GM19238 (cell line): Measurements from ENCODE around the gene DDX25.

Source experiments
- DNase-seq: peaks from one replicate; pipeline ENCODE4 v3.0.0; 2011; ENCODE audit warnings: low spot score; ENCODE audit not compliant: insufficient read length

The DDX25 gene

DNA sequence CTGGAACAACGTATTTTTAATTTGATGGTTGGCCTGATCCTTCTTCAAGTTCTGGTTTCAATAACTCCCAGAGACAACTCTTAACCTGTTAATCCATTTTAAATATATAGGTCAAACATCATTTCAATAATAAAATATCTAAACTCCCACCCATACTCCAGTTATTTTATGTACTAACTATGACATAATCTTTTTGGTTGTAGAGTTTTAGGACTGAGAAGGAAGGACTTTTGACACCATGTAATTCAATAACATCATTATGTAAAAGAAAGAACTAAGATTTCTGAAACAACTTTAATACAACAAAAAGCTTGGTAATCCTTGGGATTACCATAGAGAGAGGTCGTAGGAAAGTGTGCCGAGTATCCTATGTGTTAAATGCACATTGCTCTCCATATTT, 73.0 kb downstream of the DDX25 start:
- no peak for DNase-seq

DNA sequence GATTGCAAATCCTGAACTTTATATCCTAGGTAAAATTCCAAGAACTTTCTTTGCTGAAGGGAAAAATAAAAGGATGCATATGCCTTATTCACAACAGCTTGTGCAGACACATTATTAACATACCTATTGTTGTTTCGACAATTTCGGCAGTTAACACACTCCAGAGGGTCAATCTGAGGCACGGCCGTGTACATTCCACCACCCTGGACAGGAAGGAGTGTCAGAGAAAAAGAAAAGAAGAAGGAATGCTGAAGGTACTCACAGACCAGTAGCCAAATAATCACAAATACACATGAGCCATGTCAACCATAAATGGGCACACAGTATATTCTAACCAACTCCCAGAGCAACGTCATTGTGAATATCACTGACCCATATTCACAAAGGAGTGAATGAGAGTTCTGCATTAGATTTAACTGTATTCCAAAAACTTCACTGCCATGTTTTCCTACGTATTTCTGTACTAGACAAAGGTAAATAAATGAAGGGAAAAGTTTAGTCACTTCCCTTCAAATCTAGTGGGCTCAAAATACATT, 73.9 kb downstream of the DDX25 start:
- no peak for DNase-seq
